ENCODE data around the gene SLC1A1.
"Not testable (repeated sequence)": the region's sequence is repeated elsewhere in the genome, so short reads cannot be mapped to it uniquely, and the experiment has no call there.

Gene SLC1A1

DNA sequence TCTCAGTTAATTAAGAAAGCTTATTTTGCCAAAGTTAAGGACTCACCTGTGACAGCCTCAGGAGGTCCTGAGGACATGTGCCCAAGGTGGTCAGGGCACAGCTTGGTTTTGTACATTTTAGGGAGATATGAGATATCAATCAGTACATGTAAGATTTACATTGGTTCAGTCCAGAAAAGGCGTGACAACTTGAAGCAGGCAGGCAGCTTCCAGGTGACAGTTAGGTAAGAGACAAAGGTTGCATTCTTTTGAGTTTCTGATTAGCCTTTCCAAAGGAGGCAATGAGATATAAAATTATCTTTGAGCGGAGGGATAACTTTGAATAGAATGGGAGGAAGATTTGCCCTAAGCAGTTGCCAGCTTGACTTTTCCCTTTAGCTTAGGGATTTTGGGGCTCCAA lies 47.8 kb downstream of the SLC1A1 start:
- peak; percentile 9 for FAIRE-seq
- no peak for DNase-seq (ENCODE audit: extremely low spot score, insufficient read length, low read depth)

DNA sequence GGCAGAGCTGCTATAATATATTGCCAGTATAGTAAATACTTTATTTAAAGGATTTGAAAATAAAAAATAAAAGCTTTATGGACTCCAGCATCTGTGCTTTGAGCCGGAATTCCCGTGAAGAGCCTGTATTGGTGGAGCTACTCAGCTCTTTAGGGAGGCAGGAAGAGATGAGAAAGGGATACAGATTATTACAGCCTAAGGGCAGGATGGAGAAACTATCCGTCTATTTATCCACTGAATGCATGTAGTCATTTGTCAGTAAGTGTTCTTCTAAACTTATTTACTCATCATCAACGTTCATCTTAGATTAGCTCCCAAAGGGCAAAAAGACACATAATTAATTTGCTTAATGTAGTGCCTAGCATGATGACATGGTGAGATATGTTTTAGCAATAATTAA lies 48.4 kb downstream of the SLC1A1 start:
- FAIRE-seq (no peak), DNase-seq (ENCODE audit: extremely low spot score, insufficient read length, low read depth) (no peak)

DNA sequence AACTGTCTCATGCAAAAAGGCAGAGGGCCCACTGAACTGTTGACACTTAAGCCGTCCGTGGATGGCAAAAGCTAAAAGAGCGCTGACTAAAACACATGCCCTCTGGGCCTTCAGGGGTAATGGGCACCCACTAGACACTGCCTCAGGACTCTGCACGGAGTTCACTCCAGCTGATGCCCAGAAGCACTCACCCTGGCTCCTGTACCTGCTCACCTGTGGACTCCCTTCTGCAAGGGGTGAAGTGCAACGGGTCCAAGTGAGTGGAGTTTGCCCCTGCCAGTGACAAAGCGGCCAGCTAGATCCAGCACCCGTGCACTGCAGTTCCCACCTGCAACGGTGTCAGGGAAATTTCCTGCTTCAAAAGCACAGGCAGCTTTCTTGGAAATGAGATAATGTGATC lies 50.2 kb downstream of the SLC1A1 start:
- FAIRE-seq (no peak), DNase-seq (ENCODE audit: extremely low spot score, insufficient read length, low read depth) (no peak)

DNA sequence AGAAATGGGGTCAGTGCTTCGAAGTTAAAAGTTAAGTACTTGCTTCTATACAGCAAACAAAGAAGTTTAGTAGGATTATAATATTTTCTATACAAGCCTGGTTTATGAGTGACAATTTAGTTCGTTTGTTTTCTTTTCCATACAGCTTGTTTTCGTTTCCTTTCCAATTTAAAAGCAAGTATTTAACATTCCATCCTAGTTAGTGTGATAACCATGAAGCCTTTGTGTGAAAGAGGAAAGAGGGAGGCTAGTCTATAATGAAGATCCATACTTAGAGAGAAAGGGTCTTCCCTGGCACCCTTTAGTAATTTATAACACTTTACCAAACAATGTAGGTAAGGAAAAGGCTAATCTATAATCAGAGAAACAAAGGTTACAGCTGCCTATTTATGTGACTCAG lies 51.0 kb downstream of the SLC1A1 start:
- DNase-seq (ENCODE audit: extremely low spot score, insufficient read length, low read depth) (no peak), FAIRE-seq (no peak)

DNA sequence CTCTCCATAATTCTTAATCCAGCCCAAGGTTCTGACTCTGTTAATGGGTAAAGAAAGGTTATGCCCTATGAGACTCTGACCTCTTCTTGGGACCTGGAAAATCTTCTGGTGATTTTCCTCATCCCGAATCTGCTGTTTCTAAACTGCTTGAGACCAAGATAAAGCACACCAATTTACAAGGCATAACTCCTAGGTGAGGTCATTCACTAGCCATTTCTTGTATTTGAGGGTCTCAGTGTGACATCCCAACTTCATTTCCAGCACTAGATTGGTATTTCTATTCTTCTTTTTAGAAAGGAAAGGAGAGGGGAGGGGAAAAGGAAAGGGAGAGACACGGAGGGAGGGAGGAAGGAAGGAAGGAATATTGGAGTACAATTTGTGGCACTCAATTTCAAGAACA lies 51.6 kb downstream of the SLC1A1 start:
- DNase-seq (ENCODE audit: extremely low spot score, insufficient read length, low read depth), result no peak
- no peak for FAIRE-seq

DNA sequence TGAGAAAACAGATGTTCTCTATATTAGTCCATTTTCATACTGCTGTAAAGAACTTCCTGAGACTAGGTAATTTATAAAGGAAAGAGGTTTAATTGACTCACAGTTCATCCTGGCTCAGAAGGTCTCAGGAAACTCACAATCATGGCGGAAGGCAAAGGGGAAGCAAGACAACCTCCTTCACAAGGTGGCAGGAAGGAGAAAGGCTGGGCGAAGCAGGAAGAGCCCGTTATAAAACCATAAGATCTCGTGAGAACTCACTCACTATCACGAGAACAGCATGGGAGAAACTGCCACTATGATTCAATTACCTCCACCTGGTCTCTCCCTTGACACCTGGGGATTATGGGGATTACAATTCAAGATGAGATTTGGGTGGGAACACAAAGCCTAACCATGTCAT lies 54.4 kb downstream of the SLC1A1 start:
- not testable (repeated sequence) for FAIRE-seq; DNase-seq (ENCODE audit: extremely low spot score, insufficient read length, low read depth)

DNA sequence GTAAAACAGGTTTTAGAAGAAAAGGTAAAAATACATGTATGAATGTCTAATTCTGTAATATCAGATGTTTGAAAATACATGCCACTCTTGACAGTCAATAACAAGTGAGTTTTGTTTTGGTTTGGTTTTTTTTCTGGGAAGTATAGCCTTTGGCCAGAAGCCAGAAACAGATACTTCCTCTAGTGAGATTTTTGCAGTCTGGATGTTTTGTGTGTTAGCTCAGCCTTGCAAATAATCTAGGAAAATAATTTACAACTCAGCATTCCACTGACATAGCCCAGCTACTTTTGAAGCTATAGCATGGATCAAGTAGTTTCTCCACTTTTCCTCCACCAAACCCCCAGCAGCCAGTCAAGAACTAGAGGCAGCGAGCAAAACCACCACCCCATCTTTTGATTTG lies 56.7 kb downstream of the SLC1A1 start:
- DNase-seq (ENCODE audit: extremely low spot score, insufficient read length, low read depth) (no peak), FAIRE-seq (peak; percentile 15)

DNA sequence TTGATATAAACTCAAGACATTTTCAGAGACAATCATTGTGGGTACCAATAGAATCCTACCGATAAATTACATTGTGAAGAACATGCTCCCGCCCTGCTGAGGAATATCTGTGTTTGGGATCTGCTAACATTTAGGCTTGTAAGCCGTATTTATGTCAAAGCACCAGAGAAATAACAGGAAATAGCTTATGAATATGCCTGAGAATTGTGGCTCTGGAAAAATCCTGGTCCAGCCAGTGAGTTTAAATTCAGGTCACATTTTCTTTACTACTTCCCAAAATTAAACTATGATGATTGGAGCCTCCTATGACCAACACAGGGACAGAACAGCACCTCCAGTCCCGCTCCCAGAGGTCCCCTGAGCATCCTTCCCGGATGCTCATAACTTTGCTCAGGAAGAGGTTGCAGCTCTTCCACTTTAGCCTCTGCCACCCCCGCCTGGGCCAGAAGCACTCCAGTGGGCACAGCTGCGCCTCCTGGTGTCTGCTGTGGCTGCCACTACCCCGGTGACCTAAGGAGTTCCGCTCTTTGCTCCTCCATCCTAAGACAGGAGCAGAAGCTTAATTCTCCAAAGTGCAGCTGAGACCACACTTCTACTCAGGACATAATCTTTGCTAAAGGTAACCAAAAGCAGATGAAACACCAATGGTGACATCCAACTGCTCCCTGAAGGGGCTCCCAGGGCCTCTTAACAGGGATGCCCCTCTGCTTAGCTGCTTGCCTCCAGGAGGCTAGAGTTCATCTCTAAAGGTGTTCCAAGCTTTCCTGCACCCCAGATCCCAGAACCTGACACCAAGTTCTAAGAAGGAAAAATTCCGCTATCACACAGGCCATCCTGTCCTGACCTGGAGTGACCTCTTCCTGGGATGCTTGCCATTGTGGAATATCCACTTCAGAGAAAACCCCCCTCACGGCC lies 58.8 kb downstream of the SLC1A1 start:
- DNase-seq (ENCODE audit: extremely low spot score, insufficient read length, low read depth) (peak; percentile 5), FAIRE-seq (peak; percentile 38)

DNA sequence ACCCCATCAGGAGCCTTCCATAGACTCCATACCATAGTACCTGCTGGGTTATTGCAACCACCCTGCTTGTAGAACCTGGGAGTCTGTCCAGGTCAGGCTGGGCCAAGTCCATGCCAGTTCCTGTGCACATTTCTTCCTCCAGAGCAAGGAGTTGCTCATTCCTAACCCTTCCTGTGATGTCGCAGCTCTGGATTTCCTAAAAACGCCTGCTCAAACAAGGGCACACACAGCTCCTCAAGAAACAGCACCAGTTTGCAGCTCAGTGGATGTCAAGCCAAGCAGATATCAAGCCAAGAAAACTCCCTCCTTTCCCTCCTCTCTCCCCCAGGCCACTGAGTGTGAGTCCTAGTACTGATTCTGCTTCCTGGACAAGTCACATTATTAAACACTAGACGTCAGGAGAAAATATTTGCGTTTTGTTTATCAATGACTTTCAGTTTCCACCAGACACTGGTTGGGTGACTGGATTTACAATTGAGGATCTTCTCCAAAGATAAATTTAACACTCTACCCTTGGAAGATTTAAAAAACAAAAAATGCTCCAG lies 59.6 kb downstream of the SLC1A1 start:
- FAIRE-seq (peak; percentile 44), DNase-seq (ENCODE audit: extremely low spot score, insufficient read length, low read depth) (no peak)

DNA sequence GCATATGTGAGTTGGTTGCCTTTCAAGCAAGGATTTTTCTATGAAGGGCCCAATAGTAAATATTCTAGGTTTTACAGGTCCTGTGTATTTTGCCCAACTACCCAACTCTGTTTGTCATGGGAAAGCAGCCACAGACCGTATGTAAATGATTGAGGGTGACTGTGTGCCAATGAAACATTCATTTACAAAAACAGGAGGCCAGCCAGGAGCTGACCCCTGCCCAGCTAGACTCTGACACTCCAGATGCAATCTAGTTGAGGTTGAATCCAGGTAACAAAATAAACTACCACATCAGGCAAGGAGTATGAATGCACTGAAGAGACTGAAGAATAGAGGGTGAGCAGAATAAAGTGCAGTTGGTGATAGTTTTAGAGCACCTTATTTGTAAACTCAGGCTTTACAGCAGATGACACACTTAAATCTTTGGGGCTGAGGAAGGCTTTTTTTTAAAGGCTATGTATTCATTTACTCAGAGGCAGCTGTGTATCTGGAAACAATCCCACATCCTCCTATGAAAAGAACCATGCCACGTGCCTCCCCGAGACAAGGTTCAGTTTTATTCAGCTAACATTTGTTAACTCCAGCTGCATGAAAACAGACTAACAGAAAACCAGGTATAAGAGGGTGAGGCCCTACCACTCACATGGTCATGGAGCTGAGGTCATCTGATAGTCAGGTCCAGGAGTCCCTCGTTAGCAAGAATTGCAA lies 60.7 kb downstream of the SLC1A1 start:
- FAIRE-seq, result no peak
- no peak for DNase-seq (ENCODE audit: extremely low spot score, insufficient read length, low read depth)

DNA sequence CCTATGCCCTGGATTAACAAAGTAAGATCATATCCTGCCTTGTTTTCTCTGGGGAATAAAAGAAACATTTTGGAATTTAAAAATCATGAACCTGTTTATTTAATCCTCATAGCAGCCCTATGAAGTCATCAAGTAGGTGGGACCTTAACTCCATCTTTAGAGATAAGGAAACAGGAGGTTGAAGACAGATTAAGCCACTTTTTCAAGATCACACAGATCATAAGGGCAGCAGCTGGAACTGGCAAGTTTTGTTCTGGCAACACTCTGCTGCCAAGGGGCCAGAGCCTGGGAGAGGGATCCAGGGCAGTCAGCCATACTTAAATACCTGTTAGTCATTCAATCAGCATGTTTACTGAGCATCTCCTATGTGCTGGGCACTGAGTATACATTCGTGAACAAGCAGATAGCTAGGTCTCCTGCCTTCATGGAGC lies 63.7 kb downstream of the SLC1A1 start:
- no peak for FAIRE-seq
- DNase-seq (ENCODE audit: extremely low spot score, insufficient read length, low read depth), result no peak

DNA sequence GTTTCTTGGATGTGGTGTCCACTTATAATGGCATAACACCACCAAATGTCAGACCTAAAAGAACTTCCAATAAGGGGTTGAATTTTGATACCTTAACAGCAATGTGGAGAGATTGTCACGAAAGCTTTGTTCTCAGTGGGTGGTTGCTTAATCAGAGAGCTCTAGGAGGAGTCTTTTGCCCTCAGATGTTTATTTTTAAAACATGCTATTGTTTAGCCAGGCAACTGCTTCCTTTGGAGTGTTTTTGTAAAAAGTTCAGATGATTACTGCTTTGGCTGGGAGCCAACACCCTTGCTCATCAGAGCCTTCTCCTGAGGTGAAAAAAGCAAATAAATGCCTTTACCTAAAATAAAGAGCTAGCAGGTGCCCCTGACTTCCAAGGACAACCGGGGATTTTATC lies 65.0 kb downstream of the SLC1A1 start:
- no peak for FAIRE-seq

DNA sequence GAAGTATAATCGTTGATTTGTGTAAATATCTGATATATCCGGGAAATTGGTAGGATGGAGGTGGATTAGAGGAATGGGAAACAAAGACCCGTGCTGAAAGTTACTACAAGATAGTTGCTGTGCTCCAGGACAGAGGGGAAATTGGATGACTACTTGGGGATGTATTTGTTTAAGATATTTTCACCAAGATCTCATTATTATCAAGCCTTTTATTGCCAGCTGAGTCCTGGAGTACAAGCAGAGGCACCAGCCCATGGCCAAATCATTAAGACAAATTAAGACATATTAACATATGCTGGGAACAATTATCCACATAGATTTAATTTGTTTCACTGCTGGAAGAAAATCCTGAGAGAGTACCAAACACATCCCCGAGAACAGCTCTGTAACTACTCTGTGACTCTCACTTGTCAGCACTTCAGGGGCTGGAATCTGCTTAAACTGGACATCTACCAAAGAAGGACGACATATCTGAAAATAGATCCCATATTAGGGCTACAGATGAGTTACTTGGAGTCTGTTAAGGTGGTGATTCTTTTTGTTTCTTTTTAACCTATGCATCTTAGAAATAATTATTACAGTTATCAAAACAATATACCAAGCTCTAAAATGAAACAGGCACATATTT lies 68.2 kb downstream of the SLC1A1 start:
- FAIRE-seq (no peak), DNase-seq (ENCODE audit: extremely low spot score, insufficient read length, low read depth) (no peak)

More for the DNA sequence above, 65.0 kb downstream of the SLC1A1 start:
- DNase-seq (ENCODE audit: extremely low spot score, insufficient read length, low read depth), result no peak

DNA sequence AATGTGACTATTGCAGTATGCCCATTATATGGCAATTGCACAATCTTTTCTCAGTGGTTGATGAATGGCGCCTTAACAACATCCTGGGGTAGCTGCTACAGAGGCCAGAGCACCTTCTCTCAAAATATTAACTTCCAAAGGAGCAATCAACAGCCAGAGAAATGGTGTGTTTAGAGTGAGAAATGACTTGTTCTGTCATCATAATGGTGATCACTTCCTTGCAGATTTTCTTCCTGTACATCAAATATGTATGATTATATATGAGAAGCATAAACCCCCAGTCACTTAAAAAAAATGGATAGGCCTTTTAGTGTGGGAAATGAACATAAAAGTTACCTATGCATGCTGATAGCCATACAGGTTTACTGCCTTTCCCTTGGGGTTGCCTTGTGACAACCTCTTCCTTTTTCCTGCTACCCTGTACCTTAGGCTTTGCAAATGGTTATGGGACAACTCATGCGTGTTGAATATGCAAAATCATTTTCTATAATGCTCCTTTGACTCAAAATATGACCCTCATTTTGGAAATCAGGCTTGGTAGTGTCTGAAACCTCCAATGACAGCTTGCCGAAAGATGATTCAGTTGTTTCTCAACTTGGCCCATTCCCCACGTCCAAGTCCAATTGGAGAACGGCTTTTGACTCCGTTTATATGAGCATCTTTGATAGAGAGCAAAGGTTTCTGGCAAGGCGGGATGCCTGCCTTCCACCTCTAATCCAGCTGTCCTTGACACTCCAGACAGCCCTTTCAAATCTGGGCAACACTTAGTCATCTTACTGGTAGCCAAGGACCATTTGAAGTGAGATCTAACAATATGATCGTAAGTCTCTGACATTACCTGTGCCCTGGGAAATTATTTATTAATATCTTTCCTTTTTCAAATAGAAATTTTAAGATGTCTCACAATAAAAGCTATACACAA lies 69.3 kb downstream of the SLC1A1 start:
- FAIRE-seq (peak; percentile 87), DNase-seq (ENCODE audit: extremely low spot score, insufficient read length, low read depth) (peak; percentile 11)

DNA sequence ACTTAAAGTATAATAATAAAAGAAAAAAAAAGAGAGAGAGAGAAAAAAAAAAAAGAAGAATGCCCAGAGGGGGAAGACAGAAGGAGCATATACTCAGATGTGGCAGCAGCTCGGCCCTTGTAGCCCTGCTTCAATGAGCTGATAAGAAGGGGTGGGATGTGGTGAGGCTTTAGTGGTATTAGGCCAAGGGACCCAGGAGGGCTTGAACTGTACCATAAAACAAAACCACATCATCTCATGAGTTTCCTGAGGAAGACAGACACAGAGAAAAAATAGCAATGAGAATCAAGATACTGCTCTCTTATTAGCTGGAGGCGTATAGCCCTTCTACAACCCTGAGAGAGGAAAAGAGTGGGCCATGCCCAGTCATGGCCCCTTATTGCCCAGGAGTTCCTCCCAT lies 72.8 kb downstream of the SLC1A1 start:
- DNase-seq (ENCODE audit: extremely low spot score, insufficient read length, low read depth) (no peak), FAIRE-seq (no peak)

DNA sequence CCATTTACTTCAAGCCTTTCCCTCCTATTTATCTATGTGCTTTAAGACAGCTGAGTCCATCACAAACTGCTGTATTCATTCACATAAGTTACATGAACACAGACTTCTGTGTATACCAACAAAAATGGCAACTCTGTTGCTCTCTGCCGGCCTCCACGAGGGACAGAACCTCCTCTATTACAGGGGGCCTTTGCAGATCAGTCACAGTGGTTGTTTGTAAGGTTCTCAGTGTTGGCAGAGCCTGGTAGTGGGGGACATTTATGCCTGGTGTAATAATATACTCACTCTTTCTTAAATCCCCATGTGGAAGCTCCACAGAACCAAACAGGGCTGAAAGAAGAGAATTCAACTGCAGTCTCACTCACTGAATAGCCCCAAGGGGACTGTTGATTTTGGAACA lies 76.5 kb downstream of the SLC1A1 start:
- FAIRE-seq (no peak), DNase-seq (ENCODE audit: extremely low spot score, insufficient read length, low read depth) (no peak)

DNA sequence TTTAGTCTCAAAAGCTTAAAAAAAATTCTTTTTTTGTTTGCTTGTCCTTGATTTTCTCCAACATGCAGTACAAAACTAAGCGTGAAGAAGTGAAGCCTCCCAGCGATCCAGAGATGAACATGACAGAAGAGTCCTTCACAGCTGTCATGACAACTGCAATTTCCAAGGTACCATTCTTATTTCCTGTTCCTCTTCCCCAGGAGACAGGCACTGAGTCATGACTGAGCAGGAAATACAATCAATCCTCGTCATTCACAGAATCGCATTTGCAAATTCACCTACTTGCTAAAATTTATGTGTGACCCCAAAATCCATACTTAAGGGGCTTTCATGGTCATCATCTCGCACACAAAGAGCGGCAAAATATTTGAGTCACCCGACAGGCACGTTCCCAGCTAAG lies 77.3 kb downstream of the SLC1A1 start:
- no peak for DNase-seq (ENCODE audit: extremely low spot score, insufficient read length, low read depth)
- no peak for FAIRE-seq

DNA sequence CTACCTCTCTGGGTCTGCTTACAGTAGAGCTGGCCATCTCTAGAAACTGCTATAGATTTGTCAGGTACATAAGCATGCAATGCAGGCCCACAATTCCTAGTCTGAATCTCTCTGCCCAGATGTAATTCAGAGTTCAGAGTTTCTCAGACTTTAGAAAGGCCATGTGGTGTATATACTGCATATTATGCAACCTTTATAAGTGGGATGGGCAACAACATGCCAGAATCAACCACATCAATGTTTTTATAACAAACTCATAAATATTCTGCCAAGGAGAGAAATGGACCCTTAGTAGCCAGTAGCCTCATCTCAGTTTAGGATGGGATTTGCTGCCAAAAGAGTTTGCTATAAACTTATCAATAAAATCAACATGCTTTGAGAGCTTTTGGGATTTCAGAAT lies 78.8 kb downstream of the SLC1A1 start:
- FAIRE-seq, result no peak
- no peak for DNase-seq (ENCODE audit: extremely low spot score, insufficient read length, low read depth)

DNA sequence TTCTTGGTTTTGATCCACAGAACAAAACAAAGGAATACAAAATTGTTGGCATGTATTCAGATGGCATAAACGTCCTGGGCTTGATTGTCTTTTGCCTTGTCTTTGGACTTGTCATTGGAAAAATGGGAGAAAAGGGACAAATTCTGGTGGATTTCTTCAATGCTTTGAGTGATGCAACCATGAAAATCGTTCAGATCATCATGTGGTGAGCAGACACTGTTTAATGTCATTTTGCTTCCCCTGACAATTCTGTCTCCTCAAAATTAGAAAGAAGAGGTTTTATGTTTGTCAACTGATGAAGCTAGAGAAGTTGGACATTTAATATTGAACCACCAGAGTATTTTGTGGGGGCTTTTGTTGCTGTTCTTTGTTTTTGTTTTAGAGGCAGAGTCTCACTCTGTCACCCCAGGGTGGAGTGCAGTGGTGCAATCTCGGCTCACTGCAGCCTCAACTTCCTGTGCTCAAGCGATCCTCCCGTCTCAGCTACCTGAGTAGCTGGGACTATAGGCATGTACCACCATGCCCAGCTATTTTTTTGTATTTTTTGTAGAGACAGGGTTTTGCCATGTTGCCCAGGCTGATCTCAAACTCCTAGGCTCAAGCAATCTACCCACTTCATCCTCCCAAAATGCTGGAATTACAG lies 82.0 kb downstream of the SLC1A1 start:
- no peak for FAIRE-seq
- no peak for DNase-seq (ENCODE audit: extremely low spot score, insufficient read length, low read depth)

All from GM18507 (cell line).